Neural cell (in vitro differentiated cells): ENCODE data around the gene APBB1IP.

ENCODE experiments used
- POLR2AphosphoS5 ChIP-seq: IDR thresholded peaks from 2 replicates; pipeline ENCODE4 v1.6.1; 2012
- RAD21 ChIP-seq: fragments of 450-650 bp; conservative IDR thresholded peaks from 2 replicates; pipeline ENCODE4 v1.6.1; 2014; ENCODE audit warnings: antibody characterized with exemption, mild to moderate bottlenecking, moderate library complexity
- REST ChIP-seq: IDR thresholded peaks from 2 replicates; pipeline ENCODE4 v1.6.1; 2012; ENCODE audit warnings: borderline replicate concordance

GRCh38 chr10:26517141-26517867, 79.2 kb downstream of the APBB1IP start:
- TF ChIP-seq POLR2AphosphoS5 (no peak), RAD21 (no peak), REST (no peak)
